Raji (cell line): ENCODE results near the gene CCL1.

Source experiments
- POLR2A ChIP-seq: IDR thresholded peaks from 2 replicates; pipeline ENCODE4 v1.6.1; 2011; ENCODE audit warnings: low read depth, low read length, control low read depth; ENCODE audit not compliant: insufficient read depth

CCL1 gene, protein sequence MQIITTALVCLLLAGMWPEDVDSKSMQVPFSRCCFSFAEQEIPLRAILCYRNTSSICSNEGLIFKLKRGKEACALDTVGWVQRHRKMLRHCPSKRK

DNA sequence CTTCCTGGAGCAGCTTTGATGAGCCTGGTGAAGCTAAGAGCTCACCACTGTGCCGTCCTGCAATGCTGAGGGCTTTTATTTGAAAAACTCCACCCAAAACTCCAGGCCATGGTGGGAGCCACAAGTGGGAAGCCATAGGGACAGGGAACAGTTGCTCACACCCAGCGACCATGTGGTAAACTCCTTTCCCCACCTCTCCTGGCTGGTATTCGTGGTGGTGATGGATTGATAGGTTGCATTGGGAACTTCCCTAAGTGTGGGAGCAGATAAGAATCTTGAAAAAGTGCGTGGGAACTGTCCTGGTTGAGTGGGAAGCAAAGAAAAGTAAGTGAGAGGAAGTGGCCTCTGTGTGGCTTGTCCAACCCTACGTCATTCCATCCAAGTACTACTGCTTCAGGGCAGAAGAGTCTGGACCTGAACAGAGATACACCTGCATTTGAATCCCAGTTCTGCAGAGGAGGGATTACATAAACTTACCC, at the start of gene CCL1:
CCL1 (minus strand) TSS at position 51 of the 479 bp plus-strand sequence. CDS start 72 bp downstream, outside the sequence.
- TF ChIP-seq POLR2A = no peak

DNA sequence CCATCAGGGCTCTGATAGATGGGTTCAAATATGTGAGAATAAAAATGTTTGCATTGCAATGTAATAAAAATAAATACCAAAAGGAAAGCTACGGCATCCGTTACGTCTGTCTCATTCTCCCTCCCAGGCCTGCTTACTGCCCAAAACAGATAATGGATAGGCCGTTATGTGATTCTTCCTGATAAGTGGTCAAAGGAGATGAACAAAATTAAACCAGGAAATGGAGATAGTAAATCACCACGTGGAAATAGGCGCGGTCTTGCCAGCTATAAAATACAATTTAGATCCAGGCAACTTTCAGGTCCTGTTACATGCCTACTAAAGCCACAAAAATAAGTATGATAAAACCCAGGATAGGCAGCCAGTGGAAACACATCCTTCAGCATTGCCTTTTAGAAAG, 49.5 kb upstream of the CCL1 start:
- no peak for TF ChIP-seq POLR2A

DNA sequence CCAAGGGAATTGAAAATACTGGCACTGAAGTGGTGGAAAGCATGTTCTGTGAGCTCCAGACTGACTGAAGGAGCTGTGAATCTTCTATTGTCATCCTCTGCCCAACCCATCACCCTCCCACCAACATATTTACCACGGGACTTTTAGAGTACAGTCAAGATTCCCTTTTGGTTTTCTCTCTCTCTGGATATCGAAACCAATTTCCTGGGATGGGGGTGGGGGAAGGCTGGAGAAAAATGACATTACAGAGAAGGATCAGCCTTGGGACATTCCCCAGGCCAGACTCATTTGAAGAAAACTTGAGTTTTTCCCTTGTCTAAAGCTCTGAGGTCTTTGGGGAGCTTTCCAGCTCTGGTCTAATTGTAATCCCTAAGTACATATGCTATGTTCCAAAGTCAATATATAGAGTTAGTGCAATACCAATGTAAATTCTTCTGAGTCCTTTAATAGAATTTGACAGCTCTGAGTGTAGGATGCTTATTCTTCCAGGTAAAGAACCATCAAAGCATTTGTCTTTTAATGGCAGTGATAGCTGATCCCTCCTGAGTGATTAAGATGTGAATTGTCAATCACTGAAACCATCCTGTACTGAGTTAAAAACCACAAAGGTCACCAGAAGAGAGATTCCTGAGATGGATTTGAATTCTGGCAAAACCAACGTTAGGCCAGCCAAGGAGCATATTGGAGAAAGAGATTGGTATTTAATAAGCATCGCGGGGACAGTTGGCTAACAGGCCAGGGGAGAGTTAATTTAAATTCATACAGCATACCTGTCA, 48.8 kb upstream of the CCL1 start:
- TF ChIP-seq POLR2A = no peak

DNA sequence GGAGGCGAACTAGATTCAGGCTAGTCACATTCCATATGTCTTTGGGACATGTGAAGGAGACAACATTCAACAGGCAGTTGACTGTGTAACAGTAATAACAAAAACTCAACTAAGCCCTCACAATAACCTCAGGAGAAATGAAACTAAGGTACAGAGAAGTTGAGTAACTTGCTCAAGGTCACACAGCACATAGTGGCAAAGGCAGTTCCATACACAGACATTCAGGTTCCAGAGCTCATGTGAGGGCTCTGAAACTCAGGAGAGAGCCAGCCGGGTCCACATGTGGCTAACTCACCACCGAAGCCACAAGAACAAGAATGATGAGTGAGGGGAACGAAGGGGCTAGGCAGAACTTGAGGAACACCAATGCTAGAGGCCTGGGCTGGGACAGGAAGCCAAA, 46.3 kb upstream of the CCL1 start:
- no peak for TF ChIP-seq POLR2A

DNA sequence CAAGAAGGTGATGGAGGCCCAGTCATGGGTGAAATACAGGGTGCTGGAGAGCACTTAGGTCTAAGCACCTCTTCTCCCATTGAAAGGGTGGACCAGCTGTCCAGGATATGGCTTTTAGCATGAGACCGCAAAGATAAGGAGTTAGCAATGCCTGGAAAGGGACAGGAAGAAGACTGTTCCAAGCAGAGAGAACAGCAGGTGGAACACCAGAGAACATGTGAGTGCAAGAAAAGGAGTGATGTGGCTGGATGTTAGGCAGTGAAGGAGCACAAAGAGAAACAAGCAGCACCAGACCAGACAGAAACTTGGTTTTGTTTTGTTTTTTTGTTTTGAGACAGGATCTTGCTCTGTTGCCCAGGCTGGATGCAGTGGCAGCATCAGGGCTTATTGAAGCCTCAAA, 45.4 kb upstream of the CCL1 start:
- TF ChIP-seq POLR2A = no peak

DNA sequence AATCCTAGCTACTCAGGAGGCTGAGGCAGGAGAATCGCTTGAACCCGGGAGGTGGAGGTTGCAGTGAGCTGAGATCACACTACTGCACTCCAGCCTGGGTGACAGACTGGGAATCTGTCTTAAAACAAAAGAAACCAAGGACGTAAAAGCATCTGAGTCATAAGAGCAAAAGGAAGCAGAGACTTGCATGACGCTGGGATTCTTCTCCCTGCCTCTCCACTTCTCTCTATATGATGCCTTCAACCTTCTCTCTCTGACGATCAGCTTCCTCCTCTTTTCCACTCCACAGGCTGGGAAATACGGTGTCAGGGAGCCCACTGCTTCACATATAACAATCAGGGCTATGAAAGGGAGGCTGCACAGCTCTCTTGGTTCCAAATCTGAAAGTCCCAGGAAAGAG, 43.2 kb upstream of the CCL1 start:
- TF ChIP-seq POLR2A = no peak

DNA sequence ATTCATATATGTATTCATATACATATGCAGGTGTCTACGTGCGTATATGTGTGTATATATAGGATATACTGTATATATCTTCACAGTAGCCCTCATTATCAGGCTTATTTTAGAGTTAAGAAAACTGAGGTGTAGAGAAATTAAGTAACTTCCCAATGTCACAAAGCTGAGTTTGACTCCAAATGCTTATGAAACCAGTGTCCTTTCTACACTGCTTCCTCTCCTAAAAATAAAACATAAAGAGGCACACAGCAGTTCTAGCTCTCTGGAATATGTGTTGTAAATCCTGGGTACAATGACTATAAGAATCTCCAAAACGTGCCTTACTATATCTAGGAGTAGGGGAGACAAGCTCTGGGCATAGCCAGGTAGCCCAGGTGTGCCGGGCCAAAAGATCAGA, 40.0 kb upstream of the CCL1 start:
- no peak for TF ChIP-seq POLR2A

DNA sequence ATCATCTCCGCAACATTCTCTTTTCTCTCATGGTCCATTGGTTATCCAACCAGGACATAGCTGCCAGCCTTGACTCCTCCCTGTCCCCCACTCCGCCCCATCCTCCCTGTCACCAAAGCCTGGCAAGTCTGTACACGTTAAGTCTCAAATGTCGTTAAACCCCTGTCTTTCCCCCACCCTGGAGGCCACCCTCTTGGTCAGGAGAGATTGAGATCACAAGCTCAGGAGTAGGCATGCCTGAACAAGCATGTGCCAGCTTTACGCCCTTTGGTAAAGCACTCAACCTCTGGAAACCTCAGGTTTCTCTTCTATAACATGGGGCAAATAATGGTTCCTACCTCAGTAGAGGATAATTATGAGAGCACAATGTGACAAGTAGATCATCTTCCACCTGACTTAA, 38.1 kb upstream of the CCL1 start:
- no peak for TF ChIP-seq POLR2A

DNA sequence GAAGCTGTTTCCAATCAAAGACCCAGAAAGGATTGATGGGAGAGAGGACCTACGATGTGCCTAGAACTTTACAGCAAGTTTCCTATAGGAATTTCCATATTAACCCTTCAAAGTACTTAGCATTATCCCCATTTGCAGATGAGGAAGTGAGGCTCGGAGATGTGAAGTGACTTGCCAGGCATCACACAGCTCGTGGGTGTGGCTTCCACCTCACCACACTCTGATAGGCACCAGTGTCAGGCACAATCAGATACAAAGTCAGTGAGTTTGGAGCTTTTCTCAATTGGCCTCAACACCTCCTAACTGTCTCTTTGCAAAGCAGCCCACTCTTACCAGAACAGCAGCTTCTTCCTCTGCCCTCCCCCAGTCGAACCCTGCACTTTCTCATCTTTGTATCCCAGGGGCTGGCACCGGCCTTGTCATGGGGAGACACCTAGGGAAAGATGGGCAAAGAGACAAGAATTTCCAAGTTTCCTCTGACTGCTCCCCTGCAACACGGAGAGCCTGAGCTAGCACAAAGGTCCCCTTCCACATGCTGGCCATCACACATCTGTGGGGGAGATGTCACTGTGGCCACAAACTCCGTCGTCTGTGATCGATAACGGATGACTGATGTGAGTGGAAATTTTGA, 37.4 kb upstream of the CCL1 start:
- no peak for TF ChIP-seq POLR2A

DNA sequence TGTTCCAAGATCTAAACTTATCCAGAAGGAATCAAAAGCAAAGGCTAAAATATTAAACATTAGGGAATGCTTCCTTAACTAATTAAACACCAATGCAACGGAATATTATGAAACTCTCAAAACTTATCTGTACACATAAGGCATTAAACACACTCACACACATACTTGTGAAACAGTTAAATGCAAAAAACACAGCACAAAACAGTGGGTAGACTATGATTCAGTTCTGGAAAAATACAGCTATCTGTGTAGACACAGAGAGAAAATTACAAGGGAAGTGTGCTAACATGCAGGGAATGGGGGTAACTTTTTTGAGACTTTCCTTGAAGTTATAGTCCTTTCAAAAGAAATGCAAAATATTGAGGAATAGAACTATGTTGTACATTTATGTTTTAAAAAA, 36.7 kb upstream of the CCL1 start:
- no peak for TF ChIP-seq POLR2A

DNA sequence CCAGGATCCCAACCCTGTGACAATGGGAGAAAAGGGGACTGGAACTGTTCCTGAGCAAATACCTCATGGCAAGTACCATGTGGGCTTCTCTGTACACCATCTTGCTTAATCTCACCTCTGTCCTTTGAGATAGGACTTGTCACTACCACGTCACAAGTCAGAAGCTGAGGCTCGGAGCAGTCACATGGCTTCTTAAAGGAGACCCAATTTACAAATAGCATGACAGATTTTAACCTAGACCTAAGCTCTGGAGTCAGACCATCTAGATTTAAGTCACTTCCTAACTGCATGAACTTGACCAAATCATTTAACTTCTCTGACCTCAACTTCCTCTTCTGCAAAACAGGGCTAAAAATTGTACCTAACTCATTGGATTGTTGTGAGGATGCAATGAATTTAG, 36.0 kb upstream of the CCL1 start:
- no peak for TF ChIP-seq POLR2A

DNA sequence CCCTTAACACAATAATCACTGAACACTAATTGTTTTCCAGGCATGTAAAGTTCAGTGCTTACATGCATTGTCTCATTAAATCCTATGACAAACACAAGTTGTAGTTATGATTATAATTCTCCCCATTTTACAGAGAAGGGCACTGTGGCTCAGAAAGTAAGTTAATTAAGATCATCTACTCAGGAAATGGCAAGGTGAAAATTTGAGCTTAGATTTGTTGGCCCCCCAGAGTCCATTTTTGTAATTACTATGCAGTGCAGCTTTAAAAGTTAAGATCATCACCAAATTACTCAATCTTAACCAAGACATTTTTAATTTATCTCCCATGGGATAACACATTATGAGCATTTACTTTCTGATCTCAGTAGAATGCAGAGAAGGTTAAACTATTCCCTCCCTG, 34.2 kb upstream of the CCL1 start:
- TF ChIP-seq POLR2A = no peak

DNA sequence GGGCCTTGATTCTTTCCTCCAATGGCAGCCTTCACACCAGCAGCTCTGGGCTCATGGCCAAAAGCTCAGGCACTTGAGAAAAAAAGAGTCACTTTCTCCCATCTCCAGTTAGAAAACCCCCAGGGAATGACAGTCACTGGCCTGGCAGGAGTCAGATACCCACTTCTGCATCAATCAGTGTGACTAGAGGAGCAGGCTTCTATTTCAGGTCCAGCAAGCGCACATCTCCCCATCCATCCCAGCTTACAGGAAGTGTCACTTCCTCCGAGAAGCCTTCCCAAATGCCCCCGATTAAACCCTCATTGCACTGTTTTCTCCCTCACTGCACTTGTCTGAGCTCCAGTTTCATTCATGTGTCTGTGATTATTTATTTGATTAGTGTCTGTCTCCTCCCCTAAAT, 30.4 kb upstream of the CCL1 start:
- TF ChIP-seq POLR2A = no peak

DNA sequence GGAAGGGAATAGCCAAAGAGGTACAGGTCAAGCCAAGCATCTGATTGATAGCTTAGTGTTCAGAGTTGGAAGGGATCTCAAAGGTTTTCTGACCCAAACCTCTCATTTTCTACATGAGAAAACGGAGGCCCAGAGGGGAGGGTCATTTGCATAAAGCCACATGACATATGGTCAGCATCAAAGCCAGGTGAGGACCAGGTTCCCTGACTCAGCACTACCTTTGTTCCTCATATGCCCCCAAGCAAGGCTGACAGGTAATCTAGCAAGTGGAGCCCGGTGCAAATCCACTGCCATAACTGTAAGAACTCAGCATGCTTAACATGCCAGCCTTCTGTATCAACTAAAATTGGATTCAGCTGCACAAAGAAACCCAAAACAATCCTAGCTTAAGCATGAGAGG, 28.2 kb upstream of the CCL1 start:
- TF ChIP-seq POLR2A = no peak

DNA sequence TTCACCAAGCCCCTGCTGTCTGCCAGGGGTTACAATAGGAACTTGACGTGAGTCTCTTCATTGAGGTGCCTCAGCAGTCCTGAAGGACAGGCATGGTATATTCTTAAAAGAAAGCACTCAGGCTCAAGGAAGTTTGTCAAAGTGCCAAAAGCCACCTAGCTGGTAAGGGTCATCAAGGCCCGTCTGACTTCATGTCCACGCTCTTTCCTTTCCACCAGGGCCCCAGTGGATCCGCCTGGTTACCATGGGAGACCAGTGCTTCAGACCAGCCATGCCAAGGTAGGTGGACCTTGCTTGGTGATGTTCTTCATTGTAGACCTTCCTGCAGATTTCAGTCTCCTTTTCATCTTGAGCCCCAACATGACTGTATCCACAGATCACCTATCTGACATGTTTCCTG, 27.6 kb upstream of the CCL1 start:
- no peak for TF ChIP-seq POLR2A

DNA sequence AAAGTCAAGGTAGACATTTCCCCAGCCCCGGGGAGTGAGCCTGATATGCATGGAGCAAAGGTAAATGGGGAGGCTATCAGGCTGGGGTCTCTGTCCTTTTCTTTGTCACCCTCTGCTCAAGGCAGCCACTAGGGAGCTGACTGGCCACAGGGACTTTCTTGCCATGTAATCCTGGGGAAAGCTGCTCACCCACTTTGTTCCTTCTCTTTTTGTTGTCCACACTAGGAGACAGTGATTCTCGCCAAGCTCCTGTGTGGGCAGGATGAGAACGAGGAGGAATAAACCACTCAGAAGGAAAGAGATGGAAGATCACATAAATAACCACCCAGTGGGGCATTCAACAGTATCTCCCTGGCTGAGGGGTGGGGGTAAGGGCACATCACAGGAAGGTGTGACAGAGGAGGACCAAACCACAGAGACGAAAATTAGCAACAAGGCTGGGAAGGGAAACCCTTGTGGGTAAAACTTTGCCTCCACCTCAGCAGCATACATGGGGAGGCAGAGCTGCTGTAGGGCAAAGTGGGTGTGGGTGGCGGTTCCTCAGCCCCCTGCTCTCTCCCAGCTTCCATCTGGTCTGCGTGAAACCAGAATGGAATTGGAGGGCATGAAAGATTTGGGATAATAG, 26.2 kb upstream of the CCL1 start:
- TF ChIP-seq POLR2A = no peak
